B cell (primary cell): Measurements from ENCODE around the gene PLA2G10. TPM values are rescaled to one million over a fixed set of nuclear protein-coding genes. Genes with fewer than 3 reads are reported as not detected.
"Not testable (repeated sequence)": the region's sequence is repeated elsewhere in the genome, so short reads cannot be mapped to it uniquely, and the experiment has no call there.

Experiments used
- ATAC-seq: fragments of 200-7000 bp; cut with Tn5 transposase; one replicate; pipeline ENCODE4 v1.10.0; 2021; ENCODE audit warnings: low read depth, mild to moderate bottlenecking, moderate number of reproducible peaks, moderate library complexity
- CTCF ChIA-PET: fragments of 350-600 bp; sonication (Branson Sonifier 250); formaldehyde crosslinking; loops from one replicate; lab custom pipeline; 2021; ENCODE audit warnings: antibody characterized with exemption, inconsistent platforms; lab: Charles Lee
- POLR2A ChIA-PET: fragments of 350-600 bp; sonication (Branson Sonifier 250); formaldehyde crosslinking; loops from one replicate; lab custom pipeline; 2021; ENCODE audit warnings: antibody characterized with exemption; lab: Charles Lee
- DNase-seq: peaks from one replicate; pipeline ENCODE4 v3.0.0; 2013
- H2AFZ ChIP-seq: 2 replicates; pipeline ENCODE4 v1.6.1; 2012; ENCODE audit warnings: mild to moderate bottlenecking, low read depth, low read length; ENCODE audit not compliant: insufficient read depth, poor library complexity, severe bottlenecking
- H3K27ac ChIP-seq, 2 donors: 1 replicate in 1 of 2; 2 replicates in 1 of 2; pipeline ENCODE4 v1.5.1; 2012 to 2013; ENCODE audit warnings: low read length in 2 of 2, mild to moderate bottlenecking in 2 of 2, moderate library complexity in 1 of 2
- H3K27me3 ChIP-seq, 4 experiments: fragments of 200-600 bp in 1 of 4; sonication (generic) in 1 of 4; replicated peaks in 1 of 4; 1 replicate in 2 of 4; 2 replicates in 2 of 4; pipeline versions ENCODE4 v1.6.1 to v1.7.0; 2013 to 2016; ENCODE audit warnings: low read length in 3 of 4, mild to moderate bottlenecking in 2 of 4, mixed read lengths in 1 of 4, moderate library complexity in 1 of 4; ENCODE audit not compliant: insufficient read depth in 4 of 4, control insufficient read depth in 3 of 4; ENCODE audit errors: control extremely low read depth in 1 of 4
- H3K36me3 ChIP-seq, 2 experiments: replicated peaks in 1 of 2; 1 replicate in 1 of 2; 2 replicates in 1 of 2; pipeline versions ENCODE4 v1.6.1 to v1.7.1; 2013; ENCODE audit warnings: low read length in 1 of 2; ENCODE audit not compliant: insufficient read depth in 2 of 2, control insufficient read depth in 1 of 2; ENCODE audit errors: control extremely low read depth in 1 of 2, extremely low read depth in 1 of 2
- H3K4me1 ChIP-seq, 2 donors: fragments of 200-600 bp in 1 of 2; sonication (generic) in 1 of 2; 1 replicate in 1 of 2; 2 replicates in 1 of 2; pipeline versions ENCODE4 v1.5.1 to v1.6.1; 2013 to 2017; ENCODE audit warnings: low read length in 2 of 2; ENCODE audit not compliant: control insufficient read depth in 2 of 2, insufficient read depth in 2 of 2
- H3K4me2 ChIP-seq: replicated peaks from 2 replicates; pipeline ENCODE3; 2012; ENCODE audit warnings: mild to moderate bottlenecking, low read depth, low read length; ENCODE audit not compliant: poor library complexity, severe bottlenecking
- H3K4me3 ChIP-seq, 5 experiments: fragments of 200-600 bp in 1 of 5; sonication (generic) in 1 of 5; 1 replicate in 3 of 5; 2 replicates in 2 of 5; pipeline versions ENCODE4 v1.5.1 to v1.7.0; 2011 to 2016; ENCODE audit warnings: low read length in 4 of 5, mild to moderate bottlenecking in 4 of 5, low read depth in 2 of 5, control low read depth in 1 of 5, moderate library complexity in 1 of 5; ENCODE audit not compliant: insufficient read depth in 1 of 5; ENCODE audit errors: control extremely low read depth in 1 of 5, extremely low read depth in 1 of 5
- H3K79me2 ChIP-seq: fragments of 200-600 bp; sonication (generic); one replicate; pipeline ENCODE4 v1.6.0; 2016; ENCODE audit warnings: low read length; ENCODE audit not compliant: control insufficient read depth, insufficient read depth
- H3K9ac ChIP-seq: fragments of 200-600 bp; sonication (generic); 2 replicates; pipeline ENCODE4 v1.6.1; 2017; ENCODE audit warnings: mild to moderate bottlenecking, low read length, moderate library complexity
- H3K9me3 ChIP-seq, 3 donors: one replicate each; pipeline versions ENCODE4 v1.6.1 to v1.7.1; 2013; ENCODE audit warnings: low read length in 2 of 3; ENCODE audit not compliant: control insufficient read depth in 2 of 3, insufficient read depth in 1 of 3; ENCODE audit errors: control extremely low read depth in 1 of 3
- H4K20me1 ChIP-seq: 2 replicates; pipeline ENCODE4 v1.6.0; 2012; ENCODE audit warnings: mild to moderate bottlenecking, low read length; ENCODE audit not compliant: insufficient read depth, control insufficient read depth, poor library complexity, severe bottlenecking
- H3K27ac Mint-ChIP-seq: one replicate; pipeline ENCODE4 v1.8.0; 2021; ENCODE audit warnings: mixed read lengths
- H3K27me3 Mint-ChIP-seq: one replicate; pipeline ENCODE4 v1.8.0; 2021; ENCODE audit warnings: mixed read lengths
- H3K4me1 Mint-ChIP-seq: one replicate; pipeline ENCODE4 v1.8.0; 2021; ENCODE audit warnings: mixed read lengths
- H3K4me3 Mint-ChIP-seq: one replicate; pipeline ENCODE4 v1.8.0; 2021; ENCODE audit warnings: mixed read lengths
- H3K9me3 Mint-ChIP-seq: one replicate; pipeline ENCODE4 v1.8.0; 2022; ENCODE audit warnings: mixed read lengths; ENCODE audit not compliant: insufficient read depth
- WGBS: methylation state at CpG from one replicate; pipeline ENCODE4 v1.1.5; 2013; ENCODE audit warnings: missing lambda C conversion rate; ENCODE audit not compliant: insufficient coverage; 5-methylcytosine and 5-hydroxymethylcytosine counted together
- intact Hi-C: fragments of 100-400 bp; cut with micrococcal nuclease; formaldehyde crosslinking; loops from one replicate; pipeline ENCODE4 v1.10.0; 2022
- polyA plus RNA-seq: library from polyadenylated mRNA; depleted of rRNA; stranded (reverse); fragments of >200 nt; gene quantifications from 2 replicates; pipeline ENCODE4 v1.2.3, GENCODE V29; 2012
- total RNA-seq, 2 donors: library from RNA; stranded (reverse); fragments of 120-200 nt in 1 of 2; gene quantifications; 1 replicate in 1 of 2; 2 replicates in 1 of 2; pipeline versions ENCODE4 v1.2.3 to v1.2.4, GENCODE V29; 2013 to 2022

The PLA2G10 gene
- total and polyA plus RNA-seq, 2 donors (not counting 1 experiment from before 2014, with no cell fraction given) = not detected

GRCh38 chr16:14701859-14702258 lies 7.8 kb upstream of the PLA2G10 start:
- H3K4me1 ChIP-seq, H3K79me2 ChIP-seq, ATAC-seq, H3K4me3 Mint-ChIP-seq, H2AFZ ChIP-seq, H3K27me3 ChIP-seq, DNase-seq, H3K9me3 ChIP-seq, H3K4me1 Mint-ChIP-seq, H3K9ac ChIP-seq, intact Hi-C loops, CTCF ChIA-PET, H3K36me3 ChIP-seq, H3K9me3 Mint-ChIP-seq, H4K20me1 ChIP-seq, POLR2A ChIA-PET, H3K4me2 ChIP-seq, H3K27me3 Mint-ChIP-seq, H3K27ac Mint-ChIP-seq, H3K4me3 ChIP-seq, H3K27ac ChIP-seq: not testable (repeated sequence)
- no CpG with 5 or more reads among the region's 7 CpGs for WGBS

- not testable (repeated sequence) for H3K9me3 Mint-ChIP-seq
Measured at GRCh38 chr16:14685870-14686793, 8.0 kb downstream of the PLA2G10 start.

More at GRCh38 chr16:14685870-14686793, 8.0 kb downstream of the PLA2G10 start:
- H3K9me3 ChIP-seq, H3K27ac Mint-ChIP-seq, ATAC-seq, H3K4me1 Mint-ChIP-seq, H3K27ac ChIP-seq, H3K27me3 ChIP-seq, H3K79me2 ChIP-seq, H2AFZ ChIP-seq, H4K20me1 ChIP-seq, H3K4me1 ChIP-seq, H3K4me3 ChIP-seq, H3K36me3 ChIP-seq, CTCF ChIA-PET, intact Hi-C loops, H3K9ac ChIP-seq, H3K4me2 ChIP-seq, H3K4me3 Mint-ChIP-seq, DNase-seq, H3K27me3 Mint-ChIP-seq, POLR2A ChIA-PET: not testable (repeated sequence)
- 82% methylated on average over 5 of the region's 15 CpGs for WGBS
